H9 (cell line): ENCODE measurements around the gene TMEM174. TPM values are rescaled to one million over a fixed set of nuclear protein-coding genes. Genes with fewer than 3 reads are reported as not detected.

ENCODE experiments used
- DNase-seq: peaks from one replicate; pipeline ENCODE4 v3.0.0-alpha.2; 2017
- H2AFZ ChIP-seq: one replicate; pipeline ENCODE4 v1.6.1; 2013; ENCODE audit warnings: mild to moderate bottlenecking, low read length, control low read depth, moderate library complexity
- H2AK5ac ChIP-seq: 2 replicates; pipeline ENCODE4 v1.6.1; 2013; ENCODE audit warnings: low read length, control low read depth, mixed read lengths; ENCODE audit not compliant: insufficient read length
- H2BK120ac ChIP-seq: one replicate; pipeline ENCODE4 v1.6.1; 2013; ENCODE audit warnings: low read depth, mild to moderate bottlenecking, low read length, control low read depth, inconsistent platforms; ENCODE audit not compliant: poor library complexity, severe bottlenecking
- H2BK12ac ChIP-seq: 2 replicates; pipeline ENCODE4 v1.6.1; 2013; ENCODE audit warnings: low read length, control low read depth, mixed read lengths, low read depth; ENCODE audit not compliant: insufficient read length
- H2BK15ac ChIP-seq: 2 replicates; pipeline ENCODE4 v1.6.1; 2013; ENCODE audit warnings: low read depth, low read length, control low read depth
- H2BK20ac ChIP-seq: one replicate; pipeline ENCODE4 v1.6.1; 2013; ENCODE audit warnings: low read depth, mild to moderate bottlenecking, low read length, control low read depth, inconsistent platforms; ENCODE audit not compliant: poor library complexity, severe bottlenecking
- H2BK5ac ChIP-seq: 2 replicates; pipeline ENCODE4 v1.6.1; 2013; ENCODE audit warnings: low read length, control low read depth, mixed read lengths; ENCODE audit not compliant: insufficient read length
- H3K14ac ChIP-seq: 2 replicates; pipeline ENCODE4 v1.6.1; 2013; ENCODE audit warnings: low read length, control low read depth; ENCODE audit not compliant: insufficient read depth
- H3K18ac ChIP-seq: 2 replicates; pipeline ENCODE4 v1.6.1; 2013; ENCODE audit warnings: low read depth, mild to moderate bottlenecking, mixed read lengths, low read length, control low read depth; ENCODE audit not compliant: insufficient read length
- H3K23ac ChIP-seq: 2 replicates; pipeline ENCODE4 v1.6.1; 2013; ENCODE audit warnings: low read length, control low read depth, mixed read lengths, low read depth; ENCODE audit not compliant: insufficient read length
- H3K23me2 ChIP-seq: 2 replicates; pipeline ENCODE4 v1.6.1; 2013; ENCODE audit warnings: low read depth, mild to moderate bottlenecking, mixed read lengths, low read length, control low read depth; ENCODE audit not compliant: insufficient read length, poor library complexity, severe bottlenecking
- H3K27ac ChIP-seq: 2 replicates; pipeline ENCODE4 v1.5.1; 2013; ENCODE audit warnings: low read length, control low read depth, mixed read lengths, low read depth; ENCODE audit not compliant: insufficient read length
- H3K27me3 ChIP-seq: 2 replicates; pipeline ENCODE4 v1.6.1; 2013; ENCODE audit warnings: low read length, control low read depth, inconsistent platforms; ENCODE audit not compliant: insufficient read depth
- H3K4ac ChIP-seq: 2 replicates; pipeline ENCODE4 v1.6.1; 2013; ENCODE audit warnings: low read depth, mild to moderate bottlenecking, control low read depth, inconsistent platforms, low read length, moderate library complexity
- H3K4me1 ChIP-seq: 2 replicates; pipeline ENCODE4 v1.6.1; 2013; ENCODE audit warnings: low read length, control low read depth, inconsistent platforms; ENCODE audit not compliant: insufficient read depth
- H3K4me2 ChIP-seq: 2 replicates; pipeline ENCODE4 v1.6.1; 2013; ENCODE audit warnings: low read length, control low read depth, mixed read lengths; ENCODE audit not compliant: insufficient read length, insufficient read depth
- H3K56ac ChIP-seq: 2 replicates; pipeline ENCODE4 v1.6.1; 2013; ENCODE audit warnings: low read depth, mild to moderate bottlenecking, mixed read lengths, low read length, control low read depth; ENCODE audit not compliant: insufficient read length
- H3K79me1 ChIP-seq: 2 replicates; pipeline ENCODE4 v1.6.1; 2013; ENCODE audit warnings: low read depth, mild to moderate bottlenecking, moderate library complexity, low read length, control low read depth, inconsistent platforms; ENCODE audit not compliant: insufficient read depth, poor library complexity, severe bottlenecking
- H3K79me2 ChIP-seq: 2 replicates; pipeline ENCODE4 v1.6.1; 2013; ENCODE audit warnings: low read length, control low read depth, inconsistent platforms; ENCODE audit not compliant: insufficient read depth
- H3K9ac ChIP-seq: 2 replicates; pipeline ENCODE4 v1.6.1; 2013; ENCODE audit warnings: low read length, control low read depth, mixed read lengths; ENCODE audit not compliant: insufficient read length; ENCODE audit errors: extremely low read depth
- H3K9me3 ChIP-seq: one replicate; pipeline ENCODE4 v1.6.1; 2013; ENCODE audit warnings: low read depth, low read length, inconsistent platforms; ENCODE audit not compliant: control insufficient read depth
- H3T11ph ChIP-seq: one replicate; pipeline ENCODE4 v1.6.1; 2013; ENCODE audit warnings: mild to moderate bottlenecking, low read length, control low read depth, inconsistent platforms
- H4K20me1 ChIP-seq: one replicate; pipeline ENCODE4 v1.6.1; 2013; ENCODE audit not compliant: control insufficient read depth, insufficient read length, insufficient read depth
- H4K5ac ChIP-seq: 2 replicates; pipeline ENCODE4 v1.6.1; 2013; ENCODE audit warnings: low read depth, mild to moderate bottlenecking, mixed read lengths, low read length, control low read depth; ENCODE audit not compliant: insufficient read length
- H4K8ac ChIP-seq: replicated peaks from 2 replicates; pipeline ENCODE4 v1.6.1; 2013; ENCODE audit warnings: low read length, control low read depth, mixed read lengths, low read depth; ENCODE audit not compliant: insufficient read length
- H4K91ac ChIP-seq: 2 replicates; pipeline ENCODE4 v1.6.1; 2013; ENCODE audit warnings: low read depth, mild to moderate bottlenecking, moderate library complexity, mixed read lengths, low read length, control low read depth; ENCODE audit not compliant: insufficient read length
- H3K27ac Mint-ChIP-seq, 3 experiments: 2 replicates in 2 of 3; 3 replicates in 1 of 3; pipeline ENCODE4 v1.8.0; 2020 to 2021; ENCODE audit warnings: mixed read lengths in 3 of 3, mild to moderate bottlenecking in 1 of 3, moderate library complexity in 1 of 3
- H3K27me3 Mint-ChIP-seq: 2 replicates; pipeline ENCODE4 v1.8.0; 2021; ENCODE audit warnings: low read depth, mild to moderate bottlenecking, moderate library complexity, mixed read lengths
- H3K36me3 Mint-ChIP-seq, 3 experiments: 2 replicates in 2 of 3; 3 replicates in 1 of 3; pipeline ENCODE4 v1.8.0; 2020 to 2021; ENCODE audit warnings: low read depth in 3 of 3, mixed read lengths in 3 of 3; ENCODE audit not compliant: insufficient read depth in 1 of 3
- H3K4me1 Mint-ChIP-seq, 2 experiments: 2 replicates each; pipeline ENCODE4 v1.8.0; 2020; ENCODE audit warnings: mixed read lengths in 2 of 2
- H3K4me3 Mint-ChIP-seq, 2 experiments: 2 replicates in 1 of 2; 3 replicates in 1 of 2; pipeline ENCODE4 v1.8.0; 2020 to 2021; ENCODE audit warnings: mild to moderate bottlenecking in 2 of 2, mixed read lengths in 2 of 2, moderate library complexity in 1 of 2
- H3K9me3 Mint-ChIP-seq, 2 experiments: 2 replicates in 1 of 2; 3 replicates in 1 of 2; pipeline ENCODE4 v1.8.0; 2020; ENCODE audit warnings: mild to moderate bottlenecking in 2 of 2, mixed read lengths in 2 of 2, moderate library complexity in 1 of 2
- WGBS: extraction: QIAGEN DNeasy Blood & Tissue Kit; methylation state at CpG from one replicate; pipeline ENCODE4 v1.1.7; 2013; ENCODE audit warnings: missing lambda C conversion rate, low lambda C conversion rate, mixed read lengths; ENCODE audit not compliant: insufficient read length; ENCODE audit errors: extremely low coverage; 5-methylcytosine and 5-hydroxymethylcytosine counted together
- total RNA-seq: library from RNA; stranded (reverse); gene quantifications from 2 replicates; pipeline ENCODE4 v1.2.1, GENCODE V29; 2021
- TF ChIP-seq, protein P1 (sequence below): fragments of 200-600 bp; sonication (generic); conservative IDR thresholded peaks from 3 replicates; pipeline ENCODE4 v1.8.0; 2021; ENCODE audit warnings: antibody characterized with exemption, mild to moderate bottlenecking

TMEM174 gene
- total RNA-seq, 1 experiment from 2014 or later, result not detected

DNA sequence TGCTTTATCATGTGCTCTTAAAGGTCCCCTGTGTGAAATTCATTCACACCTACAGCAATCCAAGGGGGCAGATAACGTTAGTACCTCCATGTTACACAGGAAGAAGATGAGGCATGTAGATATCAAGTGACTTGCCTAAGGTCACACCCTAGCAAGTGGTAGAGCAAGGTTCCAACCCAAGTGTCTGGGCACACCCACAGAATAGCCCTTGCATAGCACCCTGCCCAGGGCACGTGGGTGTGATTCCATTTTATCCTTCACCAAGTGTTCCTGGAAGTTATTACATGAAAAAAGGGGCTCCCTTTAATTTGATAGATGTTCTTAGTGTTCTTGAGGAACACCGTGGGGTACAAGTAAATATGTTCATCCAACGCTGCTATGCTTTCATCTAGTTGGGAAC is 47.7 kb upstream of the TMEM174 start:
- no peak overlapping the region for H2BK20ac ChIP-seq
- no peak for DNase-seq
- no peaks in the 10 kb centered on the region for H4K20me1 ChIP-seq
- H2AFZ ChIP-seq, result no peak overlapping the region
- H3K9ac ChIP-seq, result no peak overlapping the region
- no peak overlapping the region for H3K18ac ChIP-seq
- H3K23me2 ChIP-seq, result peaks cover 5% of the 10 kb centered on the region
- no peak overlapping the region for H4K5ac ChIP-seq
- H3K56ac ChIP-seq, result no peak overlapping the region
- H2BK15ac ChIP-seq, result no peak overlapping the region
- no peaks in the 10 kb centered on the region for H3K79me2 ChIP-seq
- no peak overlapping the region for H3K27ac Mint-ChIP-seq
- H2BK12ac ChIP-seq, result no peak overlapping the region
- peaks cover 37% of the 10 kb centered on the region for H3K27me3 Mint-ChIP-seq
- H3K23ac ChIP-seq, result no peak overlapping the region
- WGBS, result no CpG with 5 or more reads among the region's 4 CpGs
- H3K14ac ChIP-seq, result no peak overlapping the region
- H4K8ac ChIP-seq, result no peak overlapping the region
- TF ChIP-seq, protein P1, sequence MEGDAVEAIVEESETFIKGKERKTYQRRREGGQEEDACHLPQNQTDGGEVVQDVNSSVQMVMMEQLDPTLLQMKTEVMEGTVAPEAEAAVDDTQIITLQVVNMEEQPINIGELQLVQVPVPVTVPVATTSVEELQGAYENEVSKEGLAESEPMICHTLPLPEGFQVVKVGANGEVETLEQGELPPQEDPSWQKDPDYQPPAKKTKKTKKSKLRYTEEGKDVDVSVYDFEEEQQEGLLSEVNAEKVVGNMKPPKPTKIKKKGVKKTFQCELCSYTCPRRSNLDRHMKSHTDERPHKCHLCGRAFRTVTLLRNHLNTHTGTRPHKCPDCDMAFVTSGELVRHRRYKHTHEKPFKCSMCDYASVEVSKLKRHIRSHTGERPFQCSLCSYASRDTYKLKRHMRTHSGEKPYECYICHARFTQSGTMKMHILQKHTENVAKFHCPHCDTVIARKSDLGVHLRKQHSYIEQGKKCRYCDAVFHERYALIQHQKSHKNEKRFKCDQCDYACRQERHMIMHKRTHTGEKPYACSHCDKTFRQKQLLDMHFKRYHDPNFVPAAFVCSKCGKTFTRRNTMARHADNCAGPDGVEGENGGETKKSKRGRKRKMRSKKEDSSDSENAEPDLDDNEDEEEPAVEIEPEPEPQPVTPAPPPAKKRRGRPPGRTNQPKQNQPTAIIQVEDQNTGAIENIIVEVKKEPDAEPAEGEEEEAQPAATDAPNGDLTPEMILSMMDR, result no peak
- no peaks in the 10 kb centered on the region; the same call in 1 of the 2 replicates for H3K4me1 ChIP-seq
- H3K4me3 Mint-ChIP-seq, result no peak overlapping the region
- no peak overlapping the region for H3T11ph ChIP-seq
- H3K36me3 Mint-ChIP-seq, result peaks cover 0 to 2% (median 0%) of the 10 kb centered on the region in 3 experiments; a peak in 2 of 7 replicates
- no peak overlapping the region for H4K91ac ChIP-seq
- H3K4me2 ChIP-seq, result no peak overlapping the region
- peaks cover 10% of the 10 kb centered on the region; the same call in 1 of the 2 replicates for H3K27me3 ChIP-seq
- no peak overlapping the region for H3K27ac ChIP-seq
- H2AK5ac ChIP-seq, result no peak overlapping the region
- H2BK5ac ChIP-seq, result no peak overlapping the region
- no peaks in the 10 kb centered on the region for H3K9me3 ChIP-seq
- H3K9me3 Mint-ChIP-seq, result peaks cover 0 to 3% of the 10 kb centered on the region in 2 experiments; a peak in 2 of 5 replicates
- no peak overlapping the region for H2BK120ac ChIP-seq
- peaks cover 23 to 29% of the 10 kb centered on the region in 2 experiments for H3K4me1 Mint-ChIP-seq
- no peaks in the 10 kb centered on the region for H3K79me1 ChIP-seq
- H3K4ac ChIP-seq, result no peak overlapping the region
